T-helper 1 cell treated with Interleukin-12 subunit alpha and Interleukin-12 subunit beta and Interleukin-4 antibody, amounts not matched to agents 30 ng/mL and 1 ng/mL, for 36 hours (primary cell): ENCODE data around the gene GLI3. TPM values are rescaled to one million over a fixed set of nuclear protein-coding genes. Genes with fewer than 3 reads are reported as not detected.

Experiments used
- intact Hi-C: fragments of 100-400 bp; cut with micrococcal nuclease; formaldehyde crosslinking; loops from one replicate; pipeline ENCODE4 v1.15.1; 2024
- total RNA-seq: library from RNA; stranded (reverse); gene quantifications from 2 replicates; pipeline ENCODE4 v1.2.3, GENCODE V29; 2022

Gene GLI3
- total RNA-seq, 1 donor from 2014 or later, result 0.02 TPM

DNA sequence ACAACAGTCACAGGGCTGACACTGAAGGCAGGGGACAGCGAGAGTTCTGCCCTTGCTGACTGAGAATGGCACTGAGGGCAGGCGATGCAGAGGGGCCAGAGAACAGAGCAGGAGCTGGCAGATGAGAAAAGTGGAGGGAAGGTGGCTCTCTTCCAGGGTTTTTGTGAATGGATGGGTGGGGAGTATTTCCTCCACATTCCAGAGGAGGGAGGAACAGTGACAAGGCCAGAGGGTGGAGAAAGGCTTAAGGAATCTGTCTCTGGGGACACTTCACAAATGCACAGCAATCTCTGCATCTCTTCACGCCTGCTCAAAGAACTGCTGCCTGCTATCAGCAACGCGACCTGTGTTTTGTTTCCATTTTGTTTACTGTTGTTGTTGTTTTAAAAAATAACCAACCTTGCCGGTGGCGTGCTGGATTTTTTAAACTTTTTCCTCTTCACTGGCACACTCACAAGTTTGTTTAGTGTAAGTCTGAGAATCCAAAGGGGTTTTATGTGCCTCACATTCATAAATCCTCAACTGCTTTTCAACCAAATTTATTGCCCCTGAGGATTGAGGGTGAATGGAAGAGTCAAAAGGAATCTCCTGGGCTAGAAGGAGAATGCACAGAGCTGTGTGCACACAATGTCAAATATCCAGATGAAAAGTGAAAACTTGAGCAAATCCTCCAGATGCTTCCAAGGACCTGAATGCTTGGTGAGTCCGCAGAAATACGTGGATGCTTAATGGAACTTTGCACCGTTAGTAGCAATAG, 129.3 kb downstream of the GLI3 start:
- intact Hi-C loops, result no loop called here

DNA sequence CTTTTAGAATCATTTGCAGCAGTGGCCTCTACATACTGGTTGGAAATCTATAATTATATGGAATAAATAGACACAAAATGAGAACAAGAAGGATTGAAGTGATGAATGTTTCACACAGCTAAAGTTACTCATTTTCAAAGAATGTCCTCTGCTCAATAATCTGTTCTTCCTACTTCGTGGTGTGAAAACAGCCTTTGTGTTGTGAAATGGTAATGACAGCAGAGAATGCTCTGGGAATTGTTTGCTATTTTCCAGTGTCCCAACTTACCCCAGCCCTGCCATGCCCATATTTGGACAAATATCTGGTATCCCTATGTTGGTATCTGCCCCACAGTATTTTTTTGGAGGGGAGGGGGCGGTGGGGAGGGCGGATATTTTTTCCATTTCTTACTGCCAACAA, 130.4 kb downstream of the GLI3 start:
- intact Hi-C loops, result no loop called here

DNA sequence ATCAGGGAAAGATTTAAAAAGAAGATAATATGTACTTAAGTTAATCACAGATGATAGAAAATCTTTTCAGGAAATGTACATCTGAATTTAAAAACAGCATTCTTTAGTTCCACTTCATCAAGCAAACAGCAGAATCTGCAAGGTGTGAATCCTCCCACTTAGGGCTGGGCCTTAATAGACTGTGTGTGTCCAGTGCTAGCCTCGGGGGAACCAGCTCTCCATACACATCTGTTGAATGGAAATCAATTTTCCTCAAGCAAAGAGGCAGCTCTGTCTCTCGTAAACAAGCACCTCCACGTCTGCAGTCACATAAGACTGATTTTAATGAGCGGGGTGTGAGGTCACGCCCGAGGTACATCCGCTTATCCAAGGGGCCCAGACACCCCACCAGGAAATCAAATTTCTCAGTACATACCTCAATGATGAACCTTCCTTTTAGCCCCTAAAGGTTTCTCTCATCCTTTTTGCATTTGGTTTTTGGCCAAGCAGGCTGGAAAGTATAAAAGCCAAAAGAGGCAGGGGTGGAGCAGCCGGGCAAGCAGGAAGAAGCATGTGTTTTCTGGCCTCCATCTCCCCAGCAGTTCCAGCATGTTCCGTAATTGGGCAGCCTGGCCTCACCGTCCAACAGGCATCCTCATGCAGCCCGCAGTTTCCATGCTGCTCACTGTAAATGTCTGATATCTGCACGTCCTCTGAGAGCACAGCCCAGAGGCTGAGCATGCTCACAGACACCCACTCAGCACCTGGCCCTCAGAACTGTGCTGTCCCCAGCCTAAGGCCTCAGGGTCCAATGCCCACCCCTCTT, 131.3 kb downstream of the GLI3 start:
- intact Hi-C loops, result no loop called here

DNA sequence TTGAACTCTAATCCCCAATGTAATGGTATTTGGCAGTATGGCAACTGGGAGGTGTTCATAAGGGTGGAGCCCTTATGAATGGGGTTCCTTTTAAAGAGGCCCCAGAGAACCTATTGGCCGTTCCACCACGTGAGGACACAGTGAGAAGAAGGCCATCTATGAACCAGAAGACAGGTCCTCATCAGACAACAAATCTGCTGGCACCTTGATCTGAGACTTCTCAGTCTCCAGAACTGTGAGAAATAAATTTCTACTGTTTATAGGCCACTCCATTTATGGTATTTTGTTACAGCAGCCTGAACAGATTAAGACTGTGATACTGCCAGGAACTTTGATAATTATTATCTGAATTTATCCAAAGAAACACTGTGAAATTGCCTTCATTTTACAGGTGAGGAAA, 132.3 kb downstream of the GLI3 start:
- intact Hi-C loops, result no loop called here

DNA sequence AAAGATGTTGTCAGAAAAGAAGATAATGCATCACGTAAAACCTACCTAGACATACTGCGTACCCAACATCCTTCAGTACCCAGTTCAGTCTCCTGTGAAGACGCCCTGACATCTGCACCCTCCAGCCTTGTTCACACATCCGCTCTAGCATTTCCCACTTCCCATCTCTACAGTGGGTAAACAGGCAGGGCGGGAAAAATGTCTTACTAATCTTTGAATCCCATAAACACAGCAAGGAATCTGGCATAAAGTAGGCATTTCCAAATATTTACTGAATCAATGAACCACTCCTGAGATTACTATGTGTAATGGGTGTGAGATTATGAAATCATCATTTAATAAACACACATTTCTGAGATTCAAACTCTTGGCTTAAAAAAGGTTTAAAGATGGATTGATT, 132.8 kb downstream of the GLI3 start:
- intact Hi-C loops, result no loop called here

DNA sequence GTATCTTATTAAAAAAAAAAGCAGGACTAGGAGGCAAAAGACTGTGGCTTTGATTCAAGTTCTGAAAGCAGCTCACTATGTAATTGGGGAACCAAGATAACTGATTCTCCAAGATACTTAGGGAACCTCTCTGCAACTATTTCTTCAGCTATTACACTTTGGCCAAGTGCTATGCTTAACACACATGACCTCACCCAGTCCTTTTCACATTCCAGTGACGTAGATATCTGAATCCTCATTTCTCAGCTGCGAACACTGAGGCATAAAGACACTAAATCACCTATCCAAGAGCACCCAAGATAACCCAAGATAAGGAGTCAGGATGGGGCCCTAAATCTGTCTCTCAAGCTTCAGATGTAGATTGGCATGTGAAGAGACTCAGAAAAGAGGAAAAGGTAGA, 133.6 kb downstream of the GLI3 start:
- intact Hi-C loops, result no loop called here

DNA sequence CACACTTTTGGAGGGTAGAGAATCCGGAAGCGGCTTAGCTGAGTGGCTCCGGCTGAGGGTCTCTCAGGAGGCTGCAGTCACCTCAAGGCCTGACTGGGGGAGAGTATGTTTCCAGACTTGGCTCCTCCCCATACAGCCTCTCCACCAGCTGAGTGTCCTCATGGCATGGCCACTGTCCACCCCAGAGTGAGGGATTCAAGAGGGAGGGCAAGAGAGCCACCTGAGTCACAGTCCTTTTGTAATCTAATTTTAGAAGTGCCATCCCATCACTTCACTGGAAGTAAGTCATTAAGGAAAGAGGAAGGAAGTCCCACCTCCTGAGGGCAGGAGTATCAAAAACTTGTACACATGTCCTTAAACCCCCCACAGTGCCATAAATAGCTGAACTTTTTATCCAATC, 134.0 kb downstream of the GLI3 start:
- intact Hi-C loops, result no loop called here

DNA sequence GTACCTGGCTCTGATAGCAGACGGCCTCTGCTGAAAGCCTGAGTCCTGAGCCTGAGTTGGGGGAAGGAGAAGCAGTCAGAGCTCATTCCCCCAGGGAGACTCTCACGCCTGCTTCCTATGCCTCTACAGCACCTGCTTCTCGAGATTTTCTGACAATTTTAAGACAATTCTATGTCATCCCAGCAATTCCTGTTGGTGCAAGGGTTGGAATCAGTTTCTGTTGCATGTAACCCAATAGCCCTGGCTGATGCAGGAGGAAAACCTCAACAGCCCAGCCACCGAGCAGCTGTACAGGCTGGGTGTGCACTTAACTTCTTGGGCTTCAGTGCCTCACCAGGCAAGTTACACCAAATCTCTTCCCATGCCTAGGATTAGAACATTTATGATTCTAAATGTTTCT, 134.7 kb downstream of the GLI3 start:
- intact Hi-C loops, result no loop called here

DNA sequence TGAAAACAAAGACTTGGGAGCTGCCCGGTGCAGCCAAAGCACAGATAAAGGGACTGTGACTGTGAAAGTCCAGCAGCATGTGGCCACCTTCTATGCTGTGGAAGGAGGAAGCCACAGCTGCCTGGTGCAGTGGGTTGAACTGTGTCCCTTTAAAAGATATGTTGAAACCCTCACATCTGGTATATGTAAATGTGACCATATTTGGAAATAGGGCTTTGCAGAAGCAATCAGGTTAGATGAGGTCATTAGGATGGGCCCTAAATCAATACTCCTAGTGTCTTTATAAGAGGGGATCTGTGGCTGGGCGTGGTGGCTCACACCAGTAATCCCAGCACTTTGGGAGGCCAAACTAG, 136.9 kb downstream of the GLI3 start:
- intact Hi-C loops, result no loop called here

DNA sequence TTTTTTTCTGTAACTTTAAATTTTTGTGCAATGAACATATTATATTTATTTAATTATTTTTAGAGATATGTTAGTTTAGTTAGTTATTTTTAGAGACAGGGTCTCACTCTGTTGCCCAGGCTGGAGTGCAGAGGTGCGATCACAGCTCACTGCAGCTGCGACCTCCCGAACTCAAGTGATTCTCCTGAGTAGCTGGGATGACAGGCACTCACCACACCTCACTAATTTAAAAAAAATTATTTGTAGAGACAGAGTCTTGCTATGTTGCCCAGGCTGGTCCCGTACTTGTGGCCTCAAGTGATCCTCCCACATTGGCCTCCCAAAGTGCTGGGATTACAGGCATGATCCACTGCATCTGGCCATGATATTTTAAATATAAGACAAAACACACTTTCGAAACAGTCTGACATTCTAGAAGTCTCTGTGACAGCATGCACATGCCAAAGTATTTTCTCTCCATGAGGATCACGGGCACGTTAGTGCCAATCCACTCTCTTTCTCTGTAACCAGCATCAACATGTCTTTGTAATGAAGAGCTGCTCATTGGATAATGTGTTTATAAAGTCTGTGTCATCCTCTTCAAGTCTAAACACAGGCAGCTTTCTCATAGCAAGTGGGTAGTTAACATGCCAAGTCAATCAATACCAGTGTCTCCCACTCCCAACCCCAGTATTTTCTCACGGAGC, 137.4 kb downstream of the GLI3 start:
- intact Hi-C loops, result no loop called here

DNA sequence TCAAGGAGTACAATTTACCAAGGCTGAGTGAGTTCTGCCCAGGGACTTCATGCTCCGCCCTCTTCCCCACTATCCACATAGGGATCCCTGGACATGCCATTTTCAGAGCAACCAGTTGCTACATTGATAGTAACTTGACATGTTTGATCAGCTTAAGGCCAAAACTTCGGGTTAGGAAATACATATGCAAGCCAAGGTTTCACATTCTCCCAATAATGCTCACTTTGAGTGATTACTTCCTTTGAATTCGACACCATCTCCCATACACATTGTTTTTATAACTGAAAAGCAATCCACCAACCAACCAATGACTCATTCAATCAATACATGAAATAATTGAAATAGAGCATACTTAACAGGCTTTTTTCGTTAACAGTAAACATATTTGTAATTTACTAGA, 137.9 kb downstream of the GLI3 start:
- intact Hi-C loops, result no loop called here

DNA sequence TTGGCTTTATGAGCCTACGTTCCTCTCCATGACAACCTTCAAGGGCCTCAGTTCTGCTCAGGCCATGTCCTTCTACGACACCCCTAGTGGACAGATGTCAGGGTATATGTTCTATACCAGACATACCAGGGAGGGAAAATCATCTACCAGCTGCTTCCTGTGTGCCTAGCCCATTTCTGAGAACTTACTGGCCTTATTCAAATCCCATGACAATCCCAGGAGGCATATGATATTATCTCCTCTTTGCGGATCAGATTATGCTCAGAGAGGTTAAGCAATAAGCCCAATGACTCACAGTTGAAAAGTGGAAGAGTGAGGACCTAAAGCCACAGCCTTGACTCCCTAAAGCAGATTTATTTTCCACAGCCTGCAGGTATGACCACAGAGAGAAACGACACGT, 139.3 kb downstream of the GLI3 start:
- intact Hi-C loops, result no loop called here

DNA sequence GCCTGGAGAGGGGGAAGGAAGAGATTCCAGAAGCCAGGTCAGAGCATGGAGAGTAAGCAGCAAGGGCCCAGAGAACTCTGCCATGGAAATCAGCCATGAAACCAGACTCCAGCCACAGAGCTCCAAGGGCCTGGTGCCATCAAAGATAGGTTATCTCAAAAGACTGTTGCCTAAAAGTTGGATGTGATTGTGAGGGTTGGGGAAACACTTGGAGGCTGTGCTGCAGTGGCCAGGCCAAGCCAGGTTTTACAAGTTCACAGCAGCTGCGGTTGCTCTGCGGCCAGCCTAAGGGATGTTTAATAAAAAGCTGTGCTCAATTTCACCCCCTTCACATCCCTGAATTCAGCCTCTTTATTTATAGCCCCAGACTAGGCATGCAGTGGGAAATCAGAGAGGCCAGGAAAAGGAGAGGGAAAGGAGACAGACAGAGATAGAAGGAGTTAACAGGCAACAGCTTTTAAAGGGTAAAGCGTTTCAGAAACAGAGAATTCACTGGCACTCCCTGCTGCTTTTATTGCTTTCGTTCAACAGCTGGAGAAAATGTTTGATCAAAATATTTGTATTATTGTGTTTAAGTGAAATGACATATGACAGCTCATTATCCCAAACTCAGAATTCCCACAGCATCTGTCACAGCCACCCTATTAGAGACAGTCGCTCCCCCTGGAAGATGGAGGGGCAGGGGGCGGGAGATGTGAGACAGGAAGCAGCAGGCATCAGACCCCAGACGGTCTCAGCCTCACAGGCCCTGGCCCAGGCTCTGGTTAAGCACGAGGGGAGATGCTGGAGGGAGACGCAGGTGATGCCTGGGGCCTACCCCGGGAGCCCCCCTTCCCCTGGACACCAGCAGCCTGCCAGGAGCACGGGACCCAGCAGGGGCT, 140.1 kb downstream of the GLI3 start:
- intact Hi-C loops, result no loop called here

DNA sequence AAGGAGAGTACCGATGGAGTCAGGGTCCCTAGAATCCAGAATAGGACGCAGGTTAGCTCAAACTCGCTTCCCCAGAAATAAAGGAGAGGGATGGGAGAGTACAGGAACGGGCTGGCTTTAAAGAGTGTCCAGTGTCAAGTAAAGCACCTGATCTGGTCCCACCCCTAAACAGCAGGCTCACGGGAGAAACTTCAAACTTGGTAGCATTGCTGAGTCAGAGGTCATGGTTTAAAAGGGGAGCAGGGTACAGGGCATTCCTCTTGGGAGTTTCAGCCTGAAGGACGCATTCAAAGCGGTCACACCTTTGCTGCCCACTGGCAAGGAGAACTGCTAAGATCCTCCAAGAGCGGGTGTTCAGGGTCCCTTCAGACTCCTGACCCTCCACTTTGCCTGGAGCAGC, 140.7 kb downstream of the GLI3 start:
- intact Hi-C loops, result no loop called here

DNA sequence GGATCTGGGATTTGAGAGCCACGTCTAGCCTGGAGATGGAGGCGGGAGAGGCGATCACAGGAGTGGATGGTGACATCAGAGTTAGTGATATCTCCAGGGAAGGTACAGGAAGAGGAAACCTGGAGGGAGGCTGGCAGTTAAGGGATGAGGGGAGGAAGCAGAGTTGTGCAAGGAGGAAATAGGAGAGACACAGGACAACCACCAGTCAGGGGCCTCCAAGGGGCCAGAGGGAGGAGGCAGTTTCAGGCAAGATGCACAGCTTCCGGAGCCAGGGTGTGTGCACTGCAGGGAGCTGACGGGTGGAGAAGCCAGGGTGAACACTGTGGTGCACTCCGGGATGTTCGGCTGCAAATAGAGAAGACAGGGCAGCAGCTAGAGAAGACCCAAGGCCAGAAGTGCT, 141.2 kb downstream of the GLI3 start:
- intact Hi-C loops, result no loop called here

DNA sequence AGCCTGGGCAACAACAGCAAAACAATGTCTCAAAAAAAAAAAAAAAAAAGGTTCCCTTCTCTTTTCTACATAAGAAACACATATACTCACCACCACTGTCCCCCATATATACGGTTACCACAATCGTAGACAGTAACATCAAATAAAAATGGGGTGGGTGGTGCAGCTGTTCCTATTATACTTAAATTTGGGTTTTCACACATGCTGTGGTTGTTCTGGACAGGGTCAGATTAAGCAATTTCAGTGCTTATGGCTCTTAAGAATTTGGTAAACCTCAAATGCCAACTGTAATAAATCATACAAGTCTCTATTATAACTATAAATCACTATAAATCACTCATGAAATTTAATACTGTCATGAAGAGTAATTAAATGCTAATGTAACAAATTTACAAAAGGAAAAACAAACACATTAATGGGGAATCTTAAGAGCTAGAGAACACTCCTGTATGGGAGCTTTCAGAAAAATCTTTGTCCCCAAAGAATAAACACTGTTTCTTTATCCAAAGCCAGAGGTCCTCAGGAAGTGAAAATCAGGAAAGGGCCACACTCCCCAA, 143.6 kb downstream of the GLI3 start:
- intact Hi-C loops, result no loop called here

DNA sequence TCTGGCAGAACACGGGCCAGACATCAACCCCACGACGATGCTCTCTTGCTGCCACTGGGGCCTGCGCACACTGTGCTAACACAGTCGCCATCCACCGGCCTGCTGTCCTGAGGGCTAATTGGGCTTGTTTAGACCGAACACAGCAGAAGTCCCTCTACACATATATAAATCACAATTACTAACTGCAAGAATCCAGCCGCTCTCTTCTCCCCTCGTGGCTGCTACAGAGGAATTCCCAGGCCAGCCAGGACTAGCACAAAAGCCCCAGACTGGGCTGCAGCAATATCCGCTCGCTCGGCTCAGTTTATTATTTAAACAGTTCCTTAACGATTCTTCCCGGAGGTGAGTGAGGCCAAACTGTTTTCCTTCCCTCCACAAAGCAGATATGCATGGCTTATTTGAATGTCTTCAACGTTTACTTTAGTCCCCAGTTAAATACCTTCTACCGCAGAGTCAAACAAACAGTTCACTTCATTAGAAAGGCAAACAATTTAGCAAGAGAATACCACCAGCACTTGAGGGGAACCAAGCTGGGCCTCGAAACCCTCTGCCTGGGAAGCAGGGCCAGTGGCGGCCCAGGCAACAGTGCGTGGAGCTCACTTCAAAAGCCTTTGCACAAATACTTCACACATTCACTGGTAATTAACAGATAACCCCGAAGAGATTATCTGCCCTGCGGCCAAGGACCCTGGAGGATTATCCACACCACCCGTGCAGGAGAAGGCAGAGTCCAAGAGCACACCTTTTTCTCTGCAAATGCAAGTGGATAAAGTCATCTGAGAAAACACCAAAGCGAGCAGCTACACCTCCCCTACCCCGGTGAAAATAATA, 145.3 kb downstream of the GLI3 start:
- intact Hi-C loops, result no loop called here

DNA sequence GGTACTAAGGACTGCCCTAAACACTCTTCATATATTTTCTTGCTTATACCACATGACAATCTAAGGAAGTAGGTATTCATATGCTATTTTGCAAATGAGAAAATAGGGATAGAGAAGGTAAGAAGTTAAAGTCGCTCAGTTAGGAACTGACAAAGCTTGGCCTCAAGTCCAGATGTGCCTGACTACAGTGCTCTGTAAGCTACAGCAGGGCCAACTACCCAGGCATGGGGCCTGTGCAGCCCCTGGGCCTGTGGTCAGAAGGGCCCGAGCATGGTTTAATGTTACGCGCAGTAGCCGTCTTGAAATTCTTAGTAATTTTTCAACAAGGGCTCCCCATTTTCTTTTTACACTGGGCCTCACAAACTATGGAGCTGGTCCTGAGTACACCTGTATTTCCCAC, 146.2 kb downstream of the GLI3 start:
- intact Hi-C loops, result no loop called here

DNA sequence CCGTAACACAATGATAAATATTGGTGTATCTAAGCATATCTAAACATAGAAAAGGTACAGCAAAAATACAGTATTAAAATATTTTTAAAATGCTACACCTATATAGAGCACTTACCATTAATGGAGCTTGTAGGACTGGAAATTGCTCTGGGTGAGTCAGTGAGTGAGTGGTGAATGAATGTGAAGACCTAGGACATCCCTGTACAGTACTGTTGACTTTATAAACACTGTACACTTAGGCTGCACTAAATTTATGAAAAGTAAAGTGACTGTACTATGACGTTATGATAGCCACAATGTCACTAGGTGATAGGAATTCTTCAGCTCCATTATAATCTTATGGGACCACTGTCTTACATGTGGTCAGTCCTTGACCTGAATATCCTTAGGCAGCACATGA, 147.0 kb downstream of the GLI3 start:
- intact Hi-C loops, result no loop called here

DNA sequence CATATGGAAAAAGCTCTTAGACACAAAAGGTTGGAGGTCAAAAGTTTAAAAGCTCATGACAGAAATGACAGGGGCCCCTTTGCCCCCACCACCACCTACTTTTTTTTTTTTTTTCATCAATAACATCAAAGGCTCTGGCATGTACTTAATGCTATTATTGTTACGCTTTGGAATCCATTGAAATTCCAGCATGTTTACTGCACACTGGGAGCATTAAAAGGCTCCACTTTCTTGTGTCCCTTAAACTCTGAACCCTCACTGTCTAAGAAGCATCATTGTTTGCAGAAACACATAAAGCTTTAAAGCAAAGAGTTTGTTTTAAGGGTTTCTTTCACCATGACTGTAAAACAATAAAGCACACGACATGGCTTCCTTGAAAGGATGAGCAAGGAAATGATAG, 149.4 kb downstream of the GLI3 start:
- intact Hi-C loops, result no loop called here
